ENCODE measurements around the gene ARHGAP1. TPM values are rescaled to one million over a fixed set of nuclear protein-coding genes. Genes with fewer than 3 reads are reported as not detected.

The ARHGAP1 gene
- total RNA-seq, 1 experiment from 2014 or later = 16.1 TPM

DNA sequence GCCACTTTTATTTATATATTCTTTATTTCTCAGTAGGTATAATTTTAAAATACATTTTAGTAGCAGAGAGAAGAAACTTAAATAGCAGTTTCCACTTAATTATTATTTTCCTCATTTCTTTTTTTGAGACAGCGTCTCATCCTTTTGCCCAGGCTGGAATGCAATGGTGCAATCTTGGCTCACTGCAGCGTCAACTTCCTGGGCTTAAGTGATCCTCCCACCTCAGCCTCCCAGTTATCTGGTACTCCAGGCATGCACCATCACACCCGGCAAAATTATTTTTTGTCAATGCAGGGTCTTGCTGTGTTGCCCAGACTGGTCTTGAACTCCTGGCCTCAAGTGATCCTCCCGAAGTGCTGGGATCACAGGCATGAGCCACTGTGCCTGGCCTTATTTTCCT is 44.8 kb downstream of the ARHGAP1 start:
- CTCF ChIA-PET = no interaction called here
- TF ChIP-seq, protein P1, sequence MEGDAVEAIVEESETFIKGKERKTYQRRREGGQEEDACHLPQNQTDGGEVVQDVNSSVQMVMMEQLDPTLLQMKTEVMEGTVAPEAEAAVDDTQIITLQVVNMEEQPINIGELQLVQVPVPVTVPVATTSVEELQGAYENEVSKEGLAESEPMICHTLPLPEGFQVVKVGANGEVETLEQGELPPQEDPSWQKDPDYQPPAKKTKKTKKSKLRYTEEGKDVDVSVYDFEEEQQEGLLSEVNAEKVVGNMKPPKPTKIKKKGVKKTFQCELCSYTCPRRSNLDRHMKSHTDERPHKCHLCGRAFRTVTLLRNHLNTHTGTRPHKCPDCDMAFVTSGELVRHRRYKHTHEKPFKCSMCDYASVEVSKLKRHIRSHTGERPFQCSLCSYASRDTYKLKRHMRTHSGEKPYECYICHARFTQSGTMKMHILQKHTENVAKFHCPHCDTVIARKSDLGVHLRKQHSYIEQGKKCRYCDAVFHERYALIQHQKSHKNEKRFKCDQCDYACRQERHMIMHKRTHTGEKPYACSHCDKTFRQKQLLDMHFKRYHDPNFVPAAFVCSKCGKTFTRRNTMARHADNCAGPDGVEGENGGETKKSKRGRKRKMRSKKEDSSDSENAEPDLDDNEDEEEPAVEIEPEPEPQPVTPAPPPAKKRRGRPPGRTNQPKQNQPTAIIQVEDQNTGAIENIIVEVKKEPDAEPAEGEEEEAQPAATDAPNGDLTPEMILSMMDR (conservative IDR thresholded peaks at IDR 0.05; ENCODE audit: low read depth, low read length) = no peak
- TF ChIP-seq EZH2 (IDR thresholded peaks at IDR 0.05; ENCODE audit: low read length, unreplicated experiment) (no peak), EZH2phosphoT487 (IDR thresholded peaks at IDR 0.05; ENCODE audit: borderline replicate concordance, low read length) (no peak)
- no peaks in the 10 kb centered on the region for H3K9me2 ChIP-seq (replicated peaks; ENCODE audit: low read length)
- no TSS peak for BruUV-seq (replicated peaks)
- intact Hi-C loops (cut with micrococcal nuclease) = no loop called here
- no peak overlapping the region for H3K4me2 ChIP-seq (ENCODE audit: low read length)
- H3K9ac ChIP-seq (ENCODE audit: low read length) = no peak overlapping the region
- H3K79me2 ChIP-seq (ENCODE audit: low read length) = no peaks in the 10 kb centered on the region
- H3K9me3 ChIP-seq (ENCODE audit: low read length) = no peaks in the 10 kb centered on the region
- DNase-seq = no peak
- no peaks in the 10 kb centered on the region for H4K20me1 ChIP-seq (ENCODE audit: low read length)
- no peaks in the 10 kb centered on the region for H3F3A ChIP-seq (ENCODE audit: low read length, unreplicated experiment)
- no peak overlapping the region for H2AFZ ChIP-seq (ENCODE audit: low read length)
- POLR2A ChIA-PET (ENCODE audit: unreplicated experiment) = no interaction called here
- no peak overlapping the region for H3K27ac ChIP-seq (ENCODE audit: low read length)
- H3K4me3 ChIP-seq (ENCODE audit: low read length) = no peak overlapping the region
- H3K36me3 ChIP-seq (ENCODE audit: low read depth, low read length) = peaks cover 28% of the 10 kb centered on the region
- ATAC-seq = no peak
- no peaks in the 10 kb centered on the region for H3K4me1 ChIP-seq (ENCODE audit: insufficient read depth, low read length)
- H3K27me3 ChIP-seq (ENCODE audit: low read length) = no peaks in the 10 kb centered on the region

DNA sequence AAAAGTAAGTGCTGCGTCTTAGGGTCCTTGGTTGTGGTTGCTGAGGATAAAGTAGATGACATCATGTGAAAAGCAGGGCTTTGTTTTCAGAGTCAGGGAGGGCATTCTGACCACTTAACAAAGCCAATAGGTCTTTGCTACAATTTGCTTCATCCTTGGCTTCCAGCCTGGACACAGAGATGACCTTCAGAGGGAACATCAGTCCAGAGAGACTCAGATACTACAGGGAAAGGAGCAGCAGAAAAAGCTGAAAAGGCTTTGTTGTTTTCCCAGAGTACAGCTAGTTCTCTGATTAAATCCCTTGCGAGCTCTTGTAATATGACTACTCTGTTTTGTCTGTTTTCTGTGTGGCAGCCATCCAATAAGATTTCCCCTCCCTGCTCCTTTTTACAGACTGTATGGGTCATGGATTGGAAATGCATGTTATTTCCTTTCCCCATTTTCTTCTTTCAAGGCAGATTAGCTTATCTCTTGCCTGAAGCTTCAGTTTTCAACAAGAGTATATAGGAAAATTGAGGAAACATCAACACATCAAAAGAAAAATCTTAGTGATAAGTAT is 51.2 kb downstream of the ARHGAP1 start:
- TF ChIP-seq EZH2 (IDR thresholded peaks at IDR 0.05; ENCODE audit: low read length, unreplicated experiment) (no peak), EZH2phosphoT487 (IDR thresholded peaks at IDR 0.05; ENCODE audit: borderline replicate concordance, low read length) (no peak)
- TF ChIP-seq, protein P1 (conservative IDR thresholded peaks at IDR 0.05; ENCODE audit: low read depth, low read length) = no peak
- peak overlapping the region; percentile 38; the same call in 1 of the 2 replicates for H3K4me2 ChIP-seq (ENCODE audit: low read length)
- ChIA-PET CTCF (no interaction called here), POLR2A (ENCODE audit: unreplicated experiment) (interaction anchor here (0.5 to 0.6 kb wide), 3 partner anchors 55 to 1040 kb away, joined by 3 to 11 read pairs (median 6); partner anchors contain the start of gene AMBRA1)
- no peaks in the 10 kb centered on the region for H3K27me3 ChIP-seq (ENCODE audit: low read length)
- H3K9ac ChIP-seq (ENCODE audit: low read length) = no peak overlapping the region
- H4K20me1 ChIP-seq (ENCODE audit: low read length) = no peaks in the 10 kb centered on the region
- H3F3A ChIP-seq (ENCODE audit: low read length, unreplicated experiment) = no peaks in the 10 kb centered on the region
- no peaks in the 10 kb centered on the region for H3K9me2 ChIP-seq (replicated peaks; ENCODE audit: low read length)
- peaks cover 10% of the 10 kb centered on the region for H3K4me1 ChIP-seq (ENCODE audit: insufficient read depth, low read length)
- no peaks in the 10 kb centered on the region for H3K9me3 ChIP-seq (ENCODE audit: low read length)
- peaks cover 24% of the 10 kb centered on the region for H3K36me3 ChIP-seq (ENCODE audit: low read depth, low read length)
- H3K4me3 ChIP-seq (ENCODE audit: low read length) = no peak overlapping the region
- no peak overlapping the region for H3K27ac ChIP-seq (ENCODE audit: low read length)
- DNase-seq = peak; percentile 55
- ATAC-seq = peak; percentile 98
- BruUV-seq (replicated peaks) = no TSS peak
- H2AFZ ChIP-seq (ENCODE audit: low read length) = no peak overlapping the region
- intact Hi-C loops (cut with micrococcal nuclease) = loop anchor here (2.0 kb wide), 1 partner anchor 52 kb away; the partner anchor contains the start of genes ARHGAP1 and ZNF408
- H3K79me2 ChIP-seq (ENCODE audit: low read length) = no peaks in the 10 kb centered on the region

DNA sequence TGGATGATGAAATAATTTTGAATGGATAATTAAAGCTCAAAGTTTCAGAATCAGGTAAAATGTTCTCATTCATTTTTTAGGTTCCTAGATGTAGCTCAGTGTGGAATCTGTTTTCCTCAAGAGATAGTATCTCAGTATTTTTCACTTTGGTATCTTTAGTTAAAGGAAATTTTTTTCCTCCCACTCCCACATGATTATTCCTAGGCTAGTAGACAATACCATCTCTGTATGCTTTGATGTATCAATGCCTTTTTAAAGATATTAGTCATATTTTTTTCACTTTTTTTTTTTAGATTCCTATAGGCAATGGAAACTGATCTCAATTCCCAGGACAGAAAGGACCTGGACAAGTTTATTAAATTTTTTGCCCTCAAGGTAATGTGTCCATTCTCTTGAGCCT is 56.4 kb downstream of the ARHGAP1 start:
- no peaks in the 10 kb centered on the region for H3K9me2 ChIP-seq (replicated peaks; ENCODE audit: low read length)
- no peaks in the 10 kb centered on the region for H3F3A ChIP-seq (ENCODE audit: low read length, unreplicated experiment)
- no peaks in the 10 kb centered on the region for H3K27me3 ChIP-seq (ENCODE audit: low read length)
- H3K79me2 ChIP-seq (ENCODE audit: low read length) = no peaks in the 10 kb centered on the region
- H4K20me1 ChIP-seq (ENCODE audit: low read length) = no peaks in the 10 kb centered on the region
- H3K27ac ChIP-seq (ENCODE audit: low read length) = no peak overlapping the region
- H3K4me1 ChIP-seq (ENCODE audit: insufficient read depth, low read length) = peaks cover 2% of the 10 kb centered on the region; the same call in 1 of the 2 replicates
- no peak overlapping the region for H3K9ac ChIP-seq (ENCODE audit: low read length)
- ChIA-PET CTCF (no interaction called here), POLR2A (ENCODE audit: unreplicated experiment) (no interaction called here)
- BruUV-seq (replicated peaks) = no TSS peak
- H2AFZ ChIP-seq (ENCODE audit: low read length) = no peak overlapping the region
- peaks cover 8% of the 10 kb centered on the region for H3K36me3 ChIP-seq (ENCODE audit: low read depth, low read length)
- no peak overlapping the region for H3K4me3 ChIP-seq (ENCODE audit: low read length)
- no peak for ATAC-seq
- TF ChIP-seq, protein P1 (conservative IDR thresholded peaks at IDR 0.05; ENCODE audit: low read depth, low read length) = no peak
- TF ChIP-seq EZH2phosphoT487 (IDR thresholded peaks at IDR 0.05; ENCODE audit: borderline replicate concordance, low read length) (no peak), EZH2 (IDR thresholded peaks at IDR 0.05; ENCODE audit: low read length, unreplicated experiment) (no peak)
- no peaks in the 10 kb centered on the region for H3K9me3 ChIP-seq (ENCODE audit: low read length)
- DNase-seq = no peak
- no peak overlapping the region for H3K4me2 ChIP-seq (ENCODE audit: low read length)
- intact Hi-C loops (cut with micrococcal nuclease) = no loop called here

All from PC-3 (cell line).